Measurements from ENCODE around the gene FTSJ3.

The FTSJ3 gene

DNA sequence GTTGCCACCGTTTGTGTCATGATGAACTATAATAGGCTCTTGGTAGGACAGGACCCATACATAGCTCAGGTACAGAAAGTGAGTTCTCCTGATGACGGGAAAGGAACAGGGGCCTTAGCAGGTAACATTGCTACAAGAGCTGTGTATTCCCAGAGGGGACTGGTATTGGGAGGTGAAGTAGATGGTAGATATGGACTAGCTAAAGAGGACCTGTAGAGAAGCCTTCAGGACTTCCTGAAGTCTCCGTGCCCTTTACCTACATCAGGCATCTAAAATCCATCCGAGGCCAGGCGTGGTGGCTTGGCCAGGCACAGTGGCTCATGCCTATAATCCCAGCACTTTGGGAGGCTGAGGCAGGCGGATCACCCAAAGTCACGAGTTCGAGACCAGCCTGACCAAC, 27.7 kb upstream of the FTSJ3 start:
- Histone ChIP-seq H3K4me1 (ENCODE audit: control insufficient read depth, insufficient read depth, low read length) (no peaks in the 10 kb centered on the region), H3K4me3 (ENCODE audit: low read depth, low read length) (no peak overlapping the region), H3K27ac (ENCODE audit: extremely low read depth, low read depth, low read length) (no peak overlapping the region), H3K36me3 (ENCODE audit: control insufficient read depth in 2 of 2, insufficient read depth in 1 of 2, low read length in 2 of 2) (no peaks in the 10 kb centered on the region), H3K9me3 (ENCODE audit: control insufficient read depth, insufficient read depth, low read depth, low read length) (no peaks in the 10 kb centered on the region)
- TF ChIP-seq ZNF311 (tag by site-specific recombination; IDR thresholded peaks at IDR 0.05; ENCODE audit: borderline replicate concordance): no peak
- TF ChIP-seq ZNF24 (tag by site-specific recombination; IDR thresholded peaks at IDR 0.05): no peak
- TF ChIP-seq YY2 (tag by site-specific recombination; IDR thresholded peaks at IDR 0.05): no peak
- no peak for TF ChIP-seq ZBTB49 (tag by site-specific recombination; IDR thresholded peaks at IDR 0.05; ENCODE audit: low read depth)
- TF ChIP-seq, protein P1, sequence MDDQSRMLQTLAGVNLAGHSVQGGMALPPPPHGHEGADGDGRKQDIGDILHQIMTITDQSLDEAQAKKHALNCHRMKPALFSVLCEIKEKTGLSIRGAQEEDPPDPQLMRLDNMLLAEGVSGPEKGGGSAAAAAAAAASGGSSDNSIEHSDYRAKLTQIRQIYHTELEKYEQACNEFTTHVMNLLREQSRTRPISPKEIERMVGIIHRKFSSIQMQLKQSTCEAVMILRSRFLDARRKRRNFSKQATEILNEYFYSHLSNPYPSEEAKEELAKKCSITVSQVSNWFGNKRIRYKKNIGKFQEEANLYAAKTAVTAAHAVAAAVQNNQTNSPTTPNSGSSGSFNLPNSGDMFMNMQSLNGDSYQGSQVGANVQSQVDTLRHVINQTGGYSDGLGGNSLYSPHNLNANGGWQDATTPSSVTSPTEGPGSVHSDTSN (CRISPR knock-in tag; IDR thresholded peaks at IDR 0.05): no peak
- TF ChIP-seq, protein P2, sequence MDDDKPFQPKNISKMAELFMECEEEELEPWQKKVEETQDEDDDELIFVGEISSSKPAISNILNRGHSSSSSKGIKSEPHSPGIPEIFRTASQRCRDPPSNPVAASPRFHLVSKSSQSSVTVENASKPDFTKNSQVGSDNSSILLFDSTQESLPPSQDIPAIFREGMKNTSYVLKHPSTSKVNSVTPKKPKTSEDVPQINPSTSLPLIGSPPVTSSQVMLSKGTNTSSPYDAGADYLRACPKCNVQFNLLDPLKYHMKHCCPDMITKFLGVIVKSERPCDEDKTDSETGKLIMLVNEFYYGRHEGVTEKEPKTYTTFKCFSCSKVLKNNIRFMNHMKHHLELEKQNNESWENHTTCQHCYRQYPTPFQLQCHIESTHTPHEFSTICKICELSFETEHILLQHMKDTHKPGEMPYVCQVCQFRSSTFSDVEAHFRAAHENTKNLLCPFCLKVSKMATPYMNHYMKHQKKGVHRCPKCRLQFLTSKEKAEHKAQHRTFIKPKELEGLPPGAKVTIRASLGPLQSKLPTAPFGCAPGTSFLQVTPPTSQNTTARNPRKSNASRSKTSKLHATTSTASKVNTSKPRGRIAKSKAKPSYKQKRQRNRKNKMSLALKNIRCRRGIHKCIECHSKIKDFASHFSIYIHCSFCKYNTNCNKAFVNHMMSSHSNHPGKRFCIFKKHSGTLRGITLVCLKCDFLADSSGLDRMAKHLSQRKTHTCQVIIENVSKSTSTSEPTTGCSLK (tag by site-specific recombination; IDR thresholded peaks at IDR 0.05): no peak
- TF ChIP-seq ZNF600 (tag by site-specific recombination; IDR thresholded peaks at IDR 0.05): no peak
- CTCF ChIA-PET: interaction anchor here (0.6 to 3.2 kb wide), 6 partner anchors 9 to 167 kb away, joined by 3 to 25 read pairs (median 6); no protein-coding TSS in a partner anchor
- POLR2A ChIA-PET: no interaction called here

- TF ChIP-seq ZNF513 (tag by site-specific recombination; IDR thresholded peaks at IDR 0.05) (no peak), ZNF707 (tag by site-specific recombination; IDR thresholded peaks at IDR 0.05) (no peak), ZFHX2 (tag by site-specific recombination; conservative IDR thresholded peaks at IDR 0.05) (no peak), GLIS1 (tag by site-specific recombination; IDR thresholded peaks at IDR 0.05) (no peak), ZNF324 (tag by site-specific recombination; IDR thresholded peaks at IDR 0.05) (no peak), ZNF354C (tag by site-specific recombination; IDR thresholded peaks at IDR 0.05; ENCODE audit: borderline replicate concordance, low read depth) (no peak), ZNF837 (tag by site-specific recombination; IDR thresholded peaks at IDR 0.05) (no peak), MEIS1 (CRISPR knock-in tag; IDR thresholded peaks at IDR 0.05; ENCODE audit: borderline replicate concordance) (no peak), EGR2 (tag by site-specific recombination; IDR thresholded peaks at IDR 0.05; ENCODE audit: low read depth) (no peak), ZNF132 (tag by site-specific recombination; IDR thresholded peaks at IDR 0.05; ENCODE audit: borderline replicate concordance) (no peak), ZNF223 (tag by site-specific recombination; IDR thresholded peaks at IDR 0.05) (no peak), KLF9 (tag by site-specific recombination; IDR thresholded peaks at IDR 0.05; ENCODE audit: low read depth) (no peak)
- no peak overlapping the region for H3K27ac ChIP-seq (ENCODE audit: extremely low read depth, low read depth, low read length)
- H3K36me3 ChIP-seq (ENCODE audit: control insufficient read depth in 2 of 2, insufficient read depth in 1 of 2, low read length in 2 of 2): no peaks in the 10 kb centered on the region
- H3K4me1 ChIP-seq (ENCODE audit: control insufficient read depth, insufficient read depth, low read length): no peaks in the 10 kb centered on the region
- CTCF ChIA-PET: interaction anchor here (0.7 to 3.2 kb wide), 6 partner anchors 9 to 16 kb away, joined by 3 to 25 read pairs (median 4); no protein-coding TSS in a partner anchor
- H3K9me3 ChIP-seq (ENCODE audit: control insufficient read depth, insufficient read depth, low read depth, low read length): no peaks in the 10 kb centered on the region
- POLR2A ChIA-PET: no interaction called here
- H3K4me3 ChIP-seq (ENCODE audit: low read depth, low read length): no peak overlapping the region
Measured at GRCh38 chr17:63854709-63855108, 27.2 kb upstream of the FTSJ3 start.

Measured in HEK293 (cell line).